GM18519 (cell line): ENCODE data around the gene SMC1B.
"Not testable (repeated sequence)": the region's sequence is repeated elsewhere in the genome, so short reads cannot be mapped to it uniquely, and the experiment has no call there.

Source experiments
- ATAC-seq: cut with Tn5 transposase; IDR thresholded peaks from one replicate; pipeline ENCODE4 v1.9.1; 2021; ENCODE audit warnings: mild to moderate bottlenecking, moderate library complexity; ENCODE audit not compliant: unreplicated experiment, low FRiP score

SMC1B gene

GRCh38 chr22:45413368-45414211, at the start of gene SMC1B, which contains the start of gene RIBC2:
Gene SMC1B (minus strand): TSS chr22:45413599. CDS start chr22:45413567, 32 bp downstream.
Gene RIBC2 (plus strand): TSS chr22:45413693. CDS start chr22:45413887, 194 bp downstream.
- ATAC-seq = no peak

- no peak for ATAC-seq
Observed at GRCh38 chr22:45462034-45462655, 48.7 kb upstream of the SMC1B start.

GRCh38 chr22:45460288-45461109, 47.1 kb upstream of the SMC1B start:
- no peak for ATAC-seq

GRCh38 chr22:45459235-45459634, 45.8 kb upstream of the SMC1B start:
- no peak for ATAC-seq

GRCh38 chr22:45458532-45458931, 45.1 kb upstream of the SMC1B start:
- no peak for ATAC-seq

- no peak for ATAC-seq
Observed at GRCh38 chr22:45456811-45457210, 43.4 kb upstream of the SMC1B start.

- ATAC-seq = no peak
Observed at GRCh38 chr22:45455621-45456020, 42.2 kb upstream of the SMC1B start.

- ATAC-seq = no peak
Observed at GRCh38 chr22:45455212-45455611, 41.8 kb upstream of the SMC1B start.

- ATAC-seq = no peak
Observed at GRCh38 chr22:45454275-45454674, 40.9 kb upstream of the SMC1B start.

GRCh38 chr22:45453764-45454163, 40.4 kb upstream of the SMC1B start:
- no peak for ATAC-seq

- ATAC-seq = no peak
Observed at GRCh38 chr22:45452565-45453379, 39.4 kb upstream of the SMC1B start.

GRCh38 chr22:45451972-45452371, 38.6 kb upstream of the SMC1B start:
- no peak for ATAC-seq

GRCh38 chr22:45450921-45451651, 37.7 kb upstream of the SMC1B start:
- no peak for ATAC-seq

GRCh38 chr22:45450101-45450785, 36.8 kb upstream of the SMC1B start:
- no peak for ATAC-seq

- not testable (repeated sequence) for ATAC-seq
Observed at GRCh38 chr22:45449442-45449841, 36.0 kb upstream of the SMC1B start.

- ATAC-seq = no peak
Observed at GRCh38 chr22:45448431-45448830, 35.0 kb upstream of the SMC1B start.

GRCh38 chr22:45447596-45447995, 34.2 kb upstream of the SMC1B start:
- not testable (repeated sequence) for ATAC-seq

- no peak for ATAC-seq
Observed at GRCh38 chr22:45446216-45446615, 32.8 kb upstream of the SMC1B start.
